ENCODE data around the gene WDFY4. TPM values are rescaled to one million over a fixed set of nuclear protein-coding genes. Genes with fewer than 3 reads are reported as not detected.

Gene WDFY4
- total RNA-seq, 2 donors from 2014 or later, result 2.1 to 10.1 TPM

GRCh38 chr10:48836605-48837004 is 151.9 kb downstream of the WDFY4 start:
- peaks cover 55% of the 10 kb centered on the region for H3K27me3 Mint-ChIP-seq
- DNase-seq (no peak), ATAC-seq (no peak)
- H3K9me3 ChIP-seq (ENCODE audit: control insufficient read depth, low read length, poor library complexity, severe bottlenecking), result no peaks in the 10 kb centered on the region
- no peak overlapping the region for H3K27ac Mint-ChIP-seq
- H3K36me3 Mint-ChIP-seq (ENCODE audit: low read depth), result peaks cover 2% of the 10 kb centered on the region
- no peaks in the 10 kb centered on the region for H3K4me1 Mint-ChIP-seq
- H3K4me3 Mint-ChIP-seq, result no peak overlapping the region

- no peaks in the 10 kb centered on the region for H3K9me3 ChIP-seq (ENCODE audit: control insufficient read depth, low read length, poor library complexity, severe bottlenecking)
- Mint-ChIP-seq H3K27ac (no peak overlapping the region), H3K4me1 (no peaks in the 10 kb centered on the region), H3K36me3 (ENCODE audit: low read depth) (peaks cover 2% of the 10 kb centered on the region), H3K27me3 (peaks cover 60% of the 10 kb centered on the region), H3K4me3 (no peak overlapping the region)
- no peak for DNase-seq
- no peak for ATAC-seq
Measured at GRCh38 chr10:48838834-48839233, 154.2 kb downstream of the WDFY4 start.

GRCh38 chr10:48839809-48840679 is 155.4 kb downstream of the WDFY4 start:
- no peak overlapping the region for H3K27ac Mint-ChIP-seq
- peaks cover 54% of the 10 kb centered on the region for H3K27me3 Mint-ChIP-seq
- no peak overlapping the region for H3K4me3 Mint-ChIP-seq
- DNase-seq (no peak), ATAC-seq (no peak)
- no peaks in the 10 kb centered on the region for H3K9me3 ChIP-seq (ENCODE audit: control insufficient read depth, low read length, poor library complexity, severe bottlenecking)
- peaks cover 3% of the 10 kb centered on the region for H3K36me3 Mint-ChIP-seq (ENCODE audit: low read depth)
- no peaks in the 10 kb centered on the region for H3K4me1 Mint-ChIP-seq

GRCh38 chr10:48842231-48842630 is 157.6 kb downstream of the WDFY4 start:
- Mint-ChIP-seq H3K36me3 (ENCODE audit: low read depth) (peaks cover 3% of the 10 kb centered on the region), H3K4me1 (no peaks in the 10 kb centered on the region), H3K27me3 (peaks cover 41% of the 10 kb centered on the region), H3K4me3 (no peak overlapping the region), H3K27ac (no peak overlapping the region)
- ATAC-seq (no peak), DNase-seq (no peak)
- H3K9me3 ChIP-seq (ENCODE audit: control insufficient read depth, low read length, poor library complexity, severe bottlenecking), result no peaks in the 10 kb centered on the region

- Mint-ChIP-seq H3K27ac (no peak overlapping the region), H3K4me3 (no peak overlapping the region), H3K36me3 (ENCODE audit: low read depth) (peaks cover 2% of the 10 kb centered on the region), H3K27me3 (peaks cover 36% of the 10 kb centered on the region), H3K4me1 (no peaks in the 10 kb centered on the region)
- no peaks in the 10 kb centered on the region for H3K9me3 ChIP-seq (ENCODE audit: control insufficient read depth, low read length, poor library complexity, severe bottlenecking)
- DNase-seq (no peak), ATAC-seq (no peak)
Measured at GRCh38 chr10:48843198-48843597, 158.5 kb downstream of the WDFY4 start.

- H3K4me1 Mint-ChIP-seq, result no peaks in the 10 kb centered on the region
- ATAC-seq (no peak), DNase-seq (no peak)
- no peak overlapping the region for H3K4me3 Mint-ChIP-seq
- H3K27ac Mint-ChIP-seq, result no peak overlapping the region
- peaks cover 2% of the 10 kb centered on the region for H3K36me3 Mint-ChIP-seq (ENCODE audit: low read depth)
- peaks cover 21% of the 10 kb centered on the region for H3K27me3 Mint-ChIP-seq
- no peaks in the 10 kb centered on the region for H3K9me3 ChIP-seq (ENCODE audit: control insufficient read depth, low read length, poor library complexity, severe bottlenecking)
Measured at GRCh38 chr10:48844616-48845015, 159.9 kb downstream of the WDFY4 start.

GRCh38 chr10:48845512-48845911 is 160.8 kb downstream of the WDFY4 start:
- Mint-ChIP-seq H3K27me3 (peaks cover 21% of the 10 kb centered on the region), H3K36me3 (ENCODE audit: low read depth) (peaks cover 2% of the 10 kb centered on the region), H3K27ac (no peak overlapping the region), H3K4me1 (no peaks in the 10 kb centered on the region), H3K4me3 (no peak overlapping the region)
- DNase-seq (no peak), ATAC-seq (no peak)
- H3K9me3 ChIP-seq (ENCODE audit: control insufficient read depth, low read length, poor library complexity, severe bottlenecking), result no peaks in the 10 kb centered on the region

- H3K9me3 ChIP-seq (ENCODE audit: control insufficient read depth, low read length, poor library complexity, severe bottlenecking), result no peaks in the 10 kb centered on the region
- no peak overlapping the region for H3K4me3 Mint-ChIP-seq
- H3K27ac Mint-ChIP-seq, result no peak overlapping the region
- peaks cover 2% of the 10 kb centered on the region for H3K36me3 Mint-ChIP-seq (ENCODE audit: low read depth)
- DNase-seq (no peak), ATAC-seq (no peak)
- peaks cover 24% of the 10 kb centered on the region for H3K27me3 Mint-ChIP-seq
- no peaks in the 10 kb centered on the region for H3K4me1 Mint-ChIP-seq
Measured at GRCh38 chr10:48847691-48848090, 163.0 kb downstream of the WDFY4 start.

GRCh38 chr10:48856855-48857254 is 172.2 kb downstream of the WDFY4 start:
- peaks cover 23% of the 10 kb centered on the region for H3K27me3 Mint-ChIP-seq
- no peaks in the 10 kb centered on the region for H3K9me3 ChIP-seq (ENCODE audit: control insufficient read depth, low read length, poor library complexity, severe bottlenecking)
- no peak overlapping the region for H3K27ac Mint-ChIP-seq
- DNase-seq (no peak), ATAC-seq (no peak)
- H3K4me3 Mint-ChIP-seq, result no peak overlapping the region
- H3K4me1 Mint-ChIP-seq, result no peaks in the 10 kb centered on the region
- peaks cover 2% of the 10 kb centered on the region for H3K36me3 Mint-ChIP-seq (ENCODE audit: low read depth)

GRCh38 chr10:48872234-48872633 is 187.6 kb downstream of the WDFY4 start:
- no peaks in the 10 kb centered on the region for H3K9me3 ChIP-seq (ENCODE audit: control insufficient read depth, low read length, poor library complexity, severe bottlenecking)
- no peak for ATAC-seq
- Mint-ChIP-seq H3K36me3 (ENCODE audit: low read depth) (no peaks in the 10 kb centered on the region), H3K27ac (no peak overlapping the region), H3K27me3 (peaks cover 22% of the 10 kb centered on the region), H3K4me1 (no peaks in the 10 kb centered on the region), H3K4me3 (no peak overlapping the region)
- no peak for DNase-seq

- Mint-ChIP-seq H3K36me3 (ENCODE audit: low read depth) (no peaks in the 10 kb centered on the region), H3K4me3 (no peak overlapping the region), H3K27ac (no peak overlapping the region), H3K27me3 (peaks cover 11% of the 10 kb centered on the region), H3K4me1 (no peaks in the 10 kb centered on the region)
- DNase-seq, result no peak
- no peaks in the 10 kb centered on the region for H3K9me3 ChIP-seq (ENCODE audit: control insufficient read depth, low read length, poor library complexity, severe bottlenecking)
- ATAC-seq, result no peak
Measured at GRCh38 chr10:48878091-48878490, 193.4 kb downstream of the WDFY4 start.

- H3K9me3 ChIP-seq (ENCODE audit: control insufficient read depth, low read length, poor library complexity, severe bottlenecking), result no peaks in the 10 kb centered on the region
- Mint-ChIP-seq H3K4me1 (no peaks in the 10 kb centered on the region), H3K27ac (no peak overlapping the region), H3K4me3 (no peak overlapping the region), H3K36me3 (ENCODE audit: low read depth) (no peaks in the 10 kb centered on the region), H3K27me3 (peaks cover 11% of the 10 kb centered on the region)
- no peak for DNase-seq
- ATAC-seq, result no peak
Measured at GRCh38 chr10:48879451-48879850, 194.8 kb downstream of the WDFY4 start.

GRCh38 chr10:48880016-48880705 is 195.5 kb downstream of the WDFY4 start:
- H3K36me3 Mint-ChIP-seq (ENCODE audit: low read depth), result no peaks in the 10 kb centered on the region
- no peak overlapping the region for H3K27ac Mint-ChIP-seq
- no peak overlapping the region for H3K4me3 Mint-ChIP-seq
- H3K9me3 ChIP-seq (ENCODE audit: control insufficient read depth, low read length, poor library complexity, severe bottlenecking), result no peaks in the 10 kb centered on the region
- DNase-seq (no peak), ATAC-seq (no peak)
- H3K27me3 Mint-ChIP-seq, result peaks cover 18% of the 10 kb centered on the region
- no peaks in the 10 kb centered on the region for H3K4me1 Mint-ChIP-seq
